ENCODE results near the gene PLCD1. TPM values are rescaled to one million over a fixed set of nuclear protein-coding genes. Genes with fewer than 3 reads are reported as not detected.

PLCD1 gene
- total RNA-seq, 2 experiments from 2014 or later, result 7.7 to 10.4 TPM

- no peak overlapping the region for H3K27ac ChIP-seq (ENCODE audit: low read depth, low read length, poor library complexity, severe bottlenecking)
- H3K4me1 ChIP-seq (ENCODE audit: insufficient read depth, low read length, poor library complexity, severe bottlenecking), result peaks cover 43% of the 10 kb centered on the region
- peak overlapping the region; percentile 78 for H3K4me3 ChIP-seq (ENCODE audit: low read depth, low read length, poor library complexity, severe bottlenecking)
- no peak for TF ChIP-seq EZH2phosphoT487 (IDR thresholded peaks at IDR 0.05; ENCODE audit: borderline replicate concordance, low read depth, low read length)
- no peak for TF ChIP-seq CTCF (conservative IDR thresholded peaks at IDR 0.05; ENCODE audit: low read length)
- POLR2A ChIA-PET, result no interaction called here
- intact Hi-C loops (cut with micrococcal nuclease; ENCODE audit: unreplicated experiment), result no loop called here
- CTCF ChIA-PET (ENCODE audit: unreplicated experiment), result interaction anchor here (0.9 to 1.1 kb wide), 3 partner anchors 27 to 50 kb away, joined by 3 to 4 read pairs (median 3); no protein-coding TSS in a partner anchor
- peaks cover 38% of the 10 kb centered on the region; the same call in 1 of the 2 replicates for H3K36me3 ChIP-seq (ENCODE audit: insufficient read depth, low read length)
- no peak overlapping the region; the same call in 1 of the 2 replicates for H2AFZ ChIP-seq (ENCODE audit: low read length)
- BruUV-seq (replicated peaks), result no TSS peak
- no peaks in the 10 kb centered on the region for H3K9me3 ChIP-seq (ENCODE audit: low read length)
- peak overlapping the region; percentile 84 for H3K4me2 ChIP-seq (ENCODE audit: low read length)
- no peak for DNase-seq (ENCODE audit: low spot score)
- H3K79me2 ChIP-seq (ENCODE audit: insufficient read depth, low read depth, low read length), result peaks cover 9% of the 10 kb centered on the region; the same call in 1 of the 2 replicates
- no peaks in the 10 kb centered on the region for H3K9me2 ChIP-seq (ENCODE audit: insufficient read depth, low read length)
- no peaks in the 10 kb centered on the region for H4K20me1 ChIP-seq (ENCODE audit: insufficient read depth, low read length)
These were observed 33.5 kb downstream of the PLCD1 start for GRCh38 chr3:37995652-37996641.

DNA sequence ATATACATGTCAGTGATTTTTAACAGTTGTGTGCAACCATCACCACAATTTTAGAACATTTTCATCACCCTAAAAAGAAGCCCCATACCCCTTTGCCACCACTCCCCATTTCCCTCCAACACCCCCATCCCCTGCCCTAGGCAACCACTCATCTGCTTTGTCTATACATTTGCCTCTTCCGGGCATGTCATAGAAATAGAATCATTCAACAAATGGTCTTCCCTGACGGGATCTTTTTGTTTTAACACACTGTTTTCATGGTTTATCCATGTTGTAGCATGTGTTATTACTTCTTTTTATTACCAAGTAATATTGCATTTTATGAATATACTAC lies 34.8 kb downstream of the PLCD1 start:
- intact Hi-C loops (cut with micrococcal nuclease; ENCODE audit: unreplicated experiment), result no loop called here
- H3K4me1 ChIP-seq (ENCODE audit: insufficient read depth, low read length, poor library complexity, severe bottlenecking), result peaks cover 43% of the 10 kb centered on the region
- no peaks in the 10 kb centered on the region for H3K9me3 ChIP-seq (ENCODE audit: low read length)
- peaks cover 9% of the 10 kb centered on the region; the same call in 1 of the 2 replicates for H3K79me2 ChIP-seq (ENCODE audit: insufficient read depth, low read depth, low read length)
- ChIA-PET POLR2A (interaction anchor here (0.6 kb wide), 1 partner anchor 502 kb away, joined by 3 read pairs; no protein-coding TSS in a partner anchor), CTCF (ENCODE audit: unreplicated experiment) (interaction anchor here (0.6 kb wide), 1 partner anchor 21 kb away, joined by 4 read pairs; no protein-coding TSS in a partner anchor)
- peak overlapping the region; percentile 84 for H3K4me2 ChIP-seq (ENCODE audit: low read length)
- H3K36me3 ChIP-seq (ENCODE audit: insufficient read depth, low read length), result peaks cover 33% of the 10 kb centered on the region; the same call in 1 of the 2 replicates
- H2AFZ ChIP-seq (ENCODE audit: low read length), result peak overlapping the region; percentile 90; the same call in 1 of the 2 replicates
- BruUV-seq (replicated peaks), result TSS peak; percentile 75
- peak; percentile 35 for DNase-seq (ENCODE audit: low spot score)
- H3K27ac ChIP-seq (ENCODE audit: low read depth, low read length, poor library complexity, severe bottlenecking), result peak overlapping the region; percentile 58
- no peaks in the 10 kb centered on the region for H4K20me1 ChIP-seq (ENCODE audit: insufficient read depth, low read length)
- H3K4me3 ChIP-seq (ENCODE audit: low read depth, low read length, poor library complexity, severe bottlenecking), result peak overlapping the region; percentile 78
- H3K9me2 ChIP-seq (ENCODE audit: insufficient read depth, low read length), result no peaks in the 10 kb centered on the region
- TF ChIP-seq EZH2phosphoT487 (IDR thresholded peaks at IDR 0.05; ENCODE audit: borderline replicate concordance, low read depth, low read length) (no peak), CTCF (conservative IDR thresholded peaks at IDR 0.05; ENCODE audit: low read length) (no peak)

All from OCI-LY7 (cell line).